ENCODE results near the gene ANP32B.

DNA sequence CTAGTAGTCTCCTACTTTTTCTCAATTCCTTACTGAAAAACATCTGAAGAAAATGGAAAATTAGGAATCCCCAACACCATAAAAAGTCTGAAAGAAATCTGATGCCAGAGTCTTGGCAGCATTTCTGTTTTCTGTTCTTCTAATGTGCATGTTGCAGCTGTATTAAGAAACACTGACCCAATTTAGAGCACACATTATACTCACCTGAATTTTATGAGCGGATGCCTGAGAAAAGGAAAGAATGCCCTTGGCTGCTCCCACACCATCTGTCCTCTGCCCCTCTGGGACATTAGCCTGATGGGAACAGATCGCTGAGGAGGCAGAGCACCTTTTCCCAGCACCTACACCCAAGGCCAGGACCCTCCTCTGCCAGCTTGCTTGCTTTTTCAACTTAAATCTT lies 14.1 kb upstream of the ANP32B start:
- TF ChIP-seq, protein P1, sequence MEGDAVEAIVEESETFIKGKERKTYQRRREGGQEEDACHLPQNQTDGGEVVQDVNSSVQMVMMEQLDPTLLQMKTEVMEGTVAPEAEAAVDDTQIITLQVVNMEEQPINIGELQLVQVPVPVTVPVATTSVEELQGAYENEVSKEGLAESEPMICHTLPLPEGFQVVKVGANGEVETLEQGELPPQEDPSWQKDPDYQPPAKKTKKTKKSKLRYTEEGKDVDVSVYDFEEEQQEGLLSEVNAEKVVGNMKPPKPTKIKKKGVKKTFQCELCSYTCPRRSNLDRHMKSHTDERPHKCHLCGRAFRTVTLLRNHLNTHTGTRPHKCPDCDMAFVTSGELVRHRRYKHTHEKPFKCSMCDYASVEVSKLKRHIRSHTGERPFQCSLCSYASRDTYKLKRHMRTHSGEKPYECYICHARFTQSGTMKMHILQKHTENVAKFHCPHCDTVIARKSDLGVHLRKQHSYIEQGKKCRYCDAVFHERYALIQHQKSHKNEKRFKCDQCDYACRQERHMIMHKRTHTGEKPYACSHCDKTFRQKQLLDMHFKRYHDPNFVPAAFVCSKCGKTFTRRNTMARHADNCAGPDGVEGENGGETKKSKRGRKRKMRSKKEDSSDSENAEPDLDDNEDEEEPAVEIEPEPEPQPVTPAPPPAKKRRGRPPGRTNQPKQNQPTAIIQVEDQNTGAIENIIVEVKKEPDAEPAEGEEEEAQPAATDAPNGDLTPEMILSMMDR (IDR thresholded peaks at IDR 0.05) = no peak
- TF ChIP-seq POLR2A (IDR thresholded peaks at IDR 0.05) = no peak
- TF ChIP-seq POLR2AphosphoS5 (IDR thresholded peaks at IDR 0.05) = no peak
- no peak for TF ChIP-seq EP300 (IDR thresholded peaks at IDR 0.05)

Measured in sigmoid colon (tissue), 4 donors.